ENCODE data around the gene TMEM255A.

GRCh38 chrX:120238933-120239332, 72.3 kb downstream of the TMEM255A start:
- TF ChIP-seq CTCF (conservative IDR thresholded peaks at IDR 0.05; ENCODE audit: low read depth, low read length) (no peak), RCOR1 (IDR thresholded peaks at IDR 0.05; ENCODE audit: insufficient replicate concordance, low read length) (no peak), MXI1 (IDR thresholded peaks at IDR 0.05; ENCODE audit: borderline replicate concordance, low read depth, low read length) (no peak), POLR2A (IDR thresholded peaks at IDR 0.05; ENCODE audit: low read depth, low read length) (no peak), RAD21 (IDR thresholded peaks at IDR 0.05; ENCODE audit: low read length) (no peak), SMC3 (IDR thresholded peaks at IDR 0.05; ENCODE audit: low read depth, low read length) (no peak), CEBPB (IDR thresholded peaks at IDR 0.05; ENCODE audit: low read depth, low read length) (no peak), MAZ (IDR thresholded peaks at IDR 0.05; ENCODE audit: borderline replicate concordance, low read depth, low read length) (no peak), RFX5 (IDR thresholded peaks at IDR 0.05; ENCODE audit: low read depth, low read length) (no peak)
- TF ChIP-seq, protein P1, sequence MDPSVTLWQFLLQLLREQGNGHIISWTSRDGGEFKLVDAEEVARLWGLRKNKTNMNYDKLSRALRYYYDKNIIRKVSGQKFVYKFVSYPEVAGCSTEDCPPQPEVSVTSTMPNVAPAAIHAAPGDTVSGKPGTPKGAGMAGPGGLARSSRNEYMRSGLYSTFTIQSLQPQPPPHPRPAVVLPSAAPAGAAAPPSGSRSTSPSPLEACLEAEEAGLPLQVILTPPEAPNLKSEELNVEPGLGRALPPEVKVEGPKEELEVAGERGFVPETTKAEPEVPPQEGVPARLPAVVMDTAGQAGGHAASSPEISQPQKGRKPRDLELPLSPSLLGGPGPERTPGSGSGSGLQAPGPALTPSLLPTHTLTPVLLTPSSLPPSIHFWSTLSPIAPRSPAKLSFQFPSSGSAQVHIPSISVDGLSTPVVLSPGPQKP (IDR thresholded peaks at IDR 0.05; ENCODE audit: borderline replicate concordance, low read depth, low read length) = no peak
